GM12878 (cell line): Measurements from ENCODE around the gene SPSB2. TPM values are rescaled to one million over a fixed set of nuclear protein-coding genes. Genes with fewer than 3 reads are reported as not detected.

Experiments
- BACH1 ChIP-seq: fragments of 450-650 bp; IDR thresholded peaks from 2 replicates; pipeline ENCODE4 v1.6.1; 2017; ENCODE audit warnings: mild to moderate bottlenecking, borderline replicate concordance
- CBX5 ChIP-seq: sonication (generic); IDR thresholded peaks from 2 replicates; pipeline ENCODE4 v1.6.1; 2016; ENCODE audit warnings: low read depth, moderate library complexity, mild to moderate bottlenecking, inconsistent platforms
- CHD4 ChIP-seq: fragments of 200-600 bp; sonication (generic); IDR thresholded peaks from 2 replicates; pipeline ENCODE4 v1.6.1; 2016; ENCODE audit warnings: mild to moderate bottlenecking
- CREM ChIP-seq: IDR thresholded peaks from 2 replicates; pipeline ENCODE4 v1.6.1; 2014; ENCODE audit warnings: antibody characterized with exemption, low read depth
- DPF2 ChIP-seq: fragments of 450-650 bp; IDR thresholded peaks from 2 replicates; pipeline ENCODE4 v1.6.1; 2017; ENCODE audit warnings: mild to moderate bottlenecking
- EGR1 ChIP-seq, 2 experiments: IDR thresholded peaks; 1 replicate in 1 of 2; 2 replicates in 1 of 2; pipeline ENCODE4 v1.6.1; 2011 to 2012; ENCODE audit warnings: low read depth in 2 of 2, low read length in 2 of 2, borderline replicate concordance in 1 of 2, mild to moderate bottlenecking in 1 of 2, moderate library complexity in 1 of 2
- ETV6 ChIP-seq, 2 experiments: fragments of 450-650 bp in 1 of 2; IDR thresholded peaks in 1 of 2; conservative IDR thresholded peaks in 1 of 2; 2 replicates each; pipeline ENCODE4 v1.6.1; 2014; ENCODE audit warnings: antibody characterized with exemption in 1 of 2, borderline replicate concordance in 1 of 2, low read depth in 1 of 2, mild to moderate bottlenecking in 1 of 2, moderate library complexity in 1 of 2
- GATAD2B ChIP-seq: fragments of 450-650 bp; conservative IDR thresholded peaks from 2 replicates; pipeline ENCODE4 v1.6.1; 2017; ENCODE audit warnings: low read depth, mild to moderate bottlenecking, moderate library complexity
- KDM1A ChIP-seq: fragments of 200-600 bp; sonication (generic); IDR thresholded peaks from 2 replicates; pipeline ENCODE4 v1.6.1; 2016; ENCODE audit warnings: borderline replicate concordance
- MYC ChIP-seq: IDR thresholded peaks from 2 replicates; pipeline ENCODE4 v1.6.1; 2011; ENCODE audit warnings: mild to moderate bottlenecking, low read length, moderate library complexity, inconsistent platforms; ENCODE audit not compliant: insufficient read depth, insufficient replicate concordance, insufficient read length, severe bottlenecking
- NFYB ChIP-seq: IDR thresholded peaks from 2 replicates; pipeline ENCODE4 v1.6.1; 2011; ENCODE audit warnings: low read depth, mild to moderate bottlenecking, low read length, improper control_type of control experiment, moderate library complexity; ENCODE audit not compliant: insufficient read depth
- NR2C1 ChIP-seq: fragments of 450-650 bp; IDR thresholded peaks from 2 replicates; pipeline ENCODE4 v1.6.1; 2017; ENCODE audit warnings: antibody characterized with exemption, mild to moderate bottlenecking, moderate library complexity
- NR2F1 ChIP-seq: fragments of 450-650 bp; conservative IDR thresholded peaks from 2 replicates; pipeline ENCODE4 v1.6.1; 2017; ENCODE audit warnings: mild to moderate bottlenecking
- POLR2AphosphoS5 ChIP-seq: IDR thresholded peaks from 2 replicates; pipeline ENCODE4 v1.6.1; 2011; ENCODE audit warnings: mild to moderate bottlenecking, low read length, inconsistent platforms
- RAD21 ChIP-seq: IDR thresholded peaks from 2 replicates; pipeline ENCODE4 v1.6.1; 2011; ENCODE audit warnings: mild to moderate bottlenecking, low read depth, low read length, moderate library complexity; ENCODE audit not compliant: insufficient read depth
- SMC3 ChIP-seq: IDR thresholded peaks from 2 replicates; pipeline ENCODE4 v1.6.1; 2011; ENCODE audit warnings: low read length, improper control_type of control experiment, borderline replicate concordance
- SPI1 ChIP-seq: IDR thresholded peaks from 2 replicates; pipeline ENCODE4 v1.6.1; 2011; ENCODE audit warnings: low read depth, mild to moderate bottlenecking, low read length, moderate library complexity, borderline replicate concordance; ENCODE audit not compliant: insufficient read depth
- ZSCAN29 ChIP-seq: fragments of 450-650 bp; IDR thresholded peaks from 2 replicates; pipeline ENCODE4 v1.6.1; 2017; ENCODE audit warnings: mild to moderate bottlenecking, moderate library complexity
- polyA plus RNA-seq, 11 experiments: library from polyadenylated mRNA; depleted of rRNA in 4 of 11; unstranded in 6 of 11; stranded (reverse) in 5 of 11; fragments of >200 nt; fragmentation: Nextera tagmentation in 4 of 11; fragmentation: Illumina TruSeq in 1 of 11; extraction: Ambion mirVana in 4 of 11; extraction: Trizol in 1 of 11; gene quantifications; 1 replicate in 1 of 11; 2 replicates in 10 of 11; pipeline versions ENCODE4 v1.2.1 to v1.2.3, GENCODE V29; 2011 to 2016; ENCODE audit warnings: inconsistent platforms in 2 of 11, missing spikeins in 2 of 11, low read depth in 1 of 11
- total RNA-seq, 4 experiments: library from RNA; depleted of rRNA in 3 of 4; stranded (reverse); fragments of >200 nt in 3 of 4; fragmentation: Illumina TruSeq in 1 of 4; extraction: Trizol in 1 of 4; gene quantifications; 2 replicates each; pipeline versions ENCODE4 v1.2.1 to v1.2.3, GENCODE V29; 2013 to 2021
- TF ChIP-seq, protein P1 (sequence below): fragments of 450-650 bp; IDR thresholded peaks from 2 replicates; pipeline ENCODE4 v1.6.1; 2017; ENCODE audit warnings: antibody characterized with exemption, mild to moderate bottlenecking, moderate library complexity
- TF ChIP-seq, protein P2 (sequence below): fragments of 450-650 bp; conservative IDR thresholded peaks from 2 replicates; pipeline ENCODE4 v1.6.1; 2017; ENCODE audit warnings: mild to moderate bottlenecking, moderate library complexity
- TF ChIP-seq, protein P3 (sequence below): IDR thresholded peaks from 2 replicates; pipeline ENCODE4 v1.6.1; 2011; ENCODE audit warnings: borderline replicate concordance, low read depth, mild to moderate bottlenecking, moderate library complexity, mixed read lengths, low read length; ENCODE audit not compliant: insufficient read depth; ENCODE audit errors: extremely low read length
- TF ChIP-seq, protein P4 (sequence below): IDR thresholded peaks from 2 replicates; pipeline ENCODE4 v1.6.1; 2011; ENCODE audit warnings: low read depth, low read length, improper control_type of control experiment, borderline replicate concordance

The SPSB2 gene
- total and polyA plus RNA-seq, 10 of the 15 experiments (the other 5 are each of a cell fraction or from before 2014, with no cell fraction given): 0.08 to 5.6 (median 2.7) TPM

DNA sequence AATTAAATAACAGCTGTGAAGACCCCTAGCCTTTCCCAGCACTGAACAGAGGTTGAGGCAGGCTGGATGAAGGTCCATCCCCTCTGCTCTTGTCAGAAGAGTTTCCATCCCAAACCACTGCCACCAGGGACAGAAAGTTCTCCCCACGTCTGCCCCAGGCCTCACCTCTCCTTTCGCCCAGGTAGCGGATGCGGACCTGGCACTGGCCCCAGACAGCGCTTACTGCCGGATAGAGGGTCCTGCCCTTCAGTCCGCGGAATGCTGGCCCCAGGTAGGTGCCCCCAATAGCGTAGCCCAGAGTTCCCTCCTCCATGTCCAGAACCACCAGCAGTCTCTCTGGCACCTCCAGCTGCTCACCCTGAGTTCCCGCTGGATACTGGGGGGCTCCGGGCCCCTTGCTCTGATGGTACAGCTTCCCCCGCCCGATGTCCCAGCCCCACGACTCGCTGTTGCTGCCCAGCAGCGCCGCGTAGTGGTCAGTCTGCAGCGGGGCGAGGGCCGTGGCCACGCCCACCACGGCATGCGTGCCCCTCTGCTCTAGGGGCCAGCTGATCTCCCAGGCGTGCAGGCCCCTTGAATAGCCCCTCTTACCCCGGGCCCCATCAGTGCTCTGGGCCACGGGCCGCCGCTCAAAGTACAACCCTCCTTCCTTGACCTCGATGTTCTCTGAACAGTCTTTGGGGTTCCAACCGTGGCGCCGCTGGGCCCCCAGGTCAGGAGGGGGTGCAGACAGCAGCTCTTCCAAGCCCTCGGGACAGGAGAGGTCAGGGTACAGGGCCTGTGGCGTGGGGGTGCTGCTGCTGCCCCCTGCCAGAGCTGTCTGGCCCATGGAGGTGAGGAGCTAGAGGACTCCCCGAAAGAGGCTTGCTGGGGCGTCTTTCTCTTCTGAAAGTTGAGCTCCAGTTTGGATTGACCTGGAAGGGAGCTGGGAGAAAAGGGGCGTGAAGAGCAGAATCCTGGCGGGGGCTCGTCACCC lies 742 bp downstream of the SPSB2 start (continued):
- TF ChIP-seq, protein P1, sequence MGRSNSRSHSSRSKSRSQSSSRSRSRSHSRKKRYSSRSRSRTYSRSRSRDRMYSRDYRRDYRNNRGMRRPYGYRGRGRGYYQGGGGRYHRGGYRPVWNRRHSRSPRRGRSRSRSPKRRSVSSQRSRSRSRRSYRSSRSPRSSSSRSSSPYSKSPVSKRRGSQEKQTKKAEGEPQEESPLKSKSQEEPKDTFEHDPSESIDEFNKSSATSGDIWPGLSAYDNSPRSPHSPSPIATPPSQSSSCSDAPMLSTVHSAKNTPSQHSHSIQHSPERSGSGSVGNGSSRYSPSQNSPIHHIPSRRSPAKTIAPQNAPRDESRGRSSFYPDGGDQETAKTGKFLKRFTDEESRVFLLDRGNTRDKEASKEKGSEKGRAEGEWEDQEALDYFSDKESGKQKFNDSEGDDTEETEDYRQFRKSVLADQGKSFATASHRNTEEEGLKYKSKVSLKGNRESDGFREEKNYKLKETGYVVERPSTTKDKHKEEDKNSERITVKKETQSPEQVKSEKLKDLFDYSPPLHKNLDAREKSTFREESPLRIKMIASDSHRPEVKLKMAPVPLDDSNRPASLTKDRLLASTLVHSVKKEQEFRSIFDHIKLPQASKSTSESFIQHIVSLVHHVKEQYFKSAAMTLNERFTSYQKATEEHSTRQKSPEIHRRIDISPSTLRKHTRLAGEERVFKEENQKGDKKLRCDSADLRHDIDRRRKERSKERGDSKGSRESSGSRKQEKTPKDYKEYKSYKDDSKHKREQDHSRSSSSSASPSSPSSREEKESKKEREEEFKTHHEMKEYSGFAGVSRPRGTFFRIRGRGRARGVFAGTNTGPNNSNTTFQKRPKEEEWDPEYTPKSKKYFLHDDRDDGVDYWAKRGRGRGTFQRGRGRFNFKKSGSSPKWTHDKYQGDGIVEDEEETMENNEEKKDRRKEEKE: no peak
- TF ChIP-seq BACH1 (peak; percentile 68), SPI1 (no peak), KDM1A (no peak), ZSCAN29 (no peak), DPF2 (no peak), CBX5 (no peak), NR2C1 (no peak), MYC (no peak), EGR1 (IDR thresholded peaks at IDR 0.05; ENCODE audit: borderline replicate concordance in 1 of 2, low read depth in 2 of 2, low read length in 2 of 2) (no peak; a peak in 1 of 3 replicates), RAD21 (peak; percentile 51), CREM (no peak), NFYB (no peak), GATAD2B (peak; percentile 72; the same call in 1 of the 2 replicates), SMC3 (peak; percentile 35; the same call in 1 of the 2 replicates), CHD4 (no peak), NR2F1 (0 out of 2 replicates have a peak, but pooled peaks have one; percentile 3), POLR2AphosphoS5 (peak; percentile 14; the same call in 1 of the 2 replicates), ETV6 (conservative IDR thresholded peaks at IDR 0.05 in 1 of 2, IDR thresholded peaks at IDR 0.05 in 1 of 2; ENCODE audit: borderline replicate concordance in 1 of 2, low read depth in 1 of 2) (no peak)
- TF ChIP-seq, protein P2, sequence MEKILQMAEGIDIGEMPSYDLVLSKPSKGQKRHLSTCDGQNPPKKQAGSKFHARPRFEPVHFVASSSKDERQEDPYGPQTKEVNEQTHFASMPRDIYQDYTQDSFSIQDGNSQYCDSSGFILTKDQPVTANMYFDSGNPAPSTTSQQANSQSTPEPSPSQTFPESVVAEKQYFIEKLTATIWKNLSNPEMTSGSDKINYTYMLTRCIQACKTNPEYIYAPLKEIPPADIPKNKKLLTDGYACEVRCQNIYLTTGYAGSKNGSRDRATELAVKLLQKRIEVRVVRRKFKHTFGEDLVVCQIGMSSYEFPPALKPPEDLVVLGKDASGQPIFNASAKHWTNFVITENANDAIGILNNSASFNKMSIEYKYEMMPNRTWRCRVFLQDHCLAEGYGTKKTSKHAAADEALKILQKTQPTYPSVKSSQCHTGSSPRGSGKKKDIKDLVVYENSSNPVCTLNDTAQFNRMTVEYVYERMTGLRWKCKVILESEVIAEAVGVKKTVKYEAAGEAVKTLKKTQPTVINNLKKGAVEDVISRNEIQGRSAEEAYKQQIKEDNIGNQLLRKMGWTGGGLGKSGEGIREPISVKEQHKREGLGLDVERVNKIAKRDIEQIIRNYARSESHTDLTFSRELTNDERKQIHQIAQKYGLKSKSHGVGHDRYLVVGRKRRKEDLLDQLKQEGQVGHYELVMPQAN: peak; percentile 64; the same call in 1 of the 2 replicates
- TF ChIP-seq, protein P3, sequence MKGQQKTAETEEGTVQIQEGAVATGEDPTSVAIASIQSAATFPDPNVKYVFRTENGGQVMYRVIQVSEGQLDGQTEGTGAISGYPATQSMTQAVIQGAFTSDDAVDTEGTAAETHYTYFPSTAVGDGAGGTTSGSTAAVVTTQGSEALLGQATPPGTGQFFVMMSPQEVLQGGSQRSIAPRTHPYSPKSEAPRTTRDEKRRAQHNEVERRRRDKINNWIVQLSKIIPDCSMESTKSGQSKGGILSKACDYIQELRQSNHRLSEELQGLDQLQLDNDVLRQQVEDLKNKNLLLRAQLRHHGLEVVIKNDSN: no peak
- TF ChIP-seq, protein P4, sequence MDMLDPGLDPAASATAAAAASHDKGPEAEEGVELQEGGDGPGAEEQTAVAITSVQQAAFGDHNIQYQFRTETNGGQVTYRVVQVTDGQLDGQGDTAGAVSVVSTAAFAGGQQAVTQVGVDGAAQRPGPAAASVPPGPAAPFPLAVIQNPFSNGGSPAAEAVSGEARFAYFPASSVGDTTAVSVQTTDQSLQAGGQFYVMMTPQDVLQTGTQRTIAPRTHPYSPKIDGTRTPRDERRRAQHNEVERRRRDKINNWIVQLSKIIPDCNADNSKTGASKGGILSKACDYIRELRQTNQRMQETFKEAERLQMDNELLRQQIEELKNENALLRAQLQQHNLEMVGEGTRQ: no peak
